HL-60 (cell line): ENCODE data around the gene PSMD1.

ENCODE experiments used
- GABPA ChIP-seq: IDR thresholded peaks from 2 replicates; pipeline ENCODE4 v1.6.1; 2012; ENCODE audit warnings: low read depth
- POLR2AphosphoS5 ChIP-seq: IDR thresholded peaks from 2 replicates; pipeline ENCODE4 v1.6.1; 2012; ENCODE audit warnings: low read depth
- SPI1 ChIP-seq: IDR thresholded peaks from 2 replicates; pipeline ENCODE4 v1.6.1; 2012; ENCODE audit warnings: low read depth, mild to moderate bottlenecking, borderline replicate concordance
- TF ChIP-seq, protein P1 (sequence below): IDR thresholded peaks from one replicate; pipeline ENCODE4 v1.5.1; 2011; ENCODE audit warnings: low read length, control low read depth, inconsistent platforms; ENCODE audit not compliant: insufficient read depth
- TF ChIP-seq, protein P2 (sequence below): IDR thresholded peaks from 2 replicates; pipeline ENCODE4 v1.6.1; 2012; ENCODE audit warnings: low read depth; ENCODE audit not compliant: insufficient replicate concordance

DNA sequence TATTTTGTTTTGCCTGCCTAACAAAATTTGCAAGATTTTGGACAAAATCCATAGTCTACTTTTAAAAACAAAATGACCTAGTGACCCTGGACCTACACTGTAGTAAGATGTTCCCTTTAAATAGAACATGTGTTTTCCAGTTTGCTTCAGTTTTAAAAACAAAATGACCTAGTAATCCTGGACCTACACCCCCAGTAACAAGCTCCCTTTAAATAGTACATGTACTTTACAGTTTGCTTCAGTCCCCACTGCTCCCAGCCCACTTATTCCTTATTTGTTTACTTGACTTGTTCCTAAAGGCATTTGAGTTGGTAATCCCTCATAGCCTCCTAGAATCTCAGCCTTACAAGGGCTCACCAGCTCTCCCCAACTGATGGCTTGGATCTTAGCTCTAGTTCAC lies 102.6 kb downstream of the PSMD1 start:
- TF ChIP-seq, protein P1, sequence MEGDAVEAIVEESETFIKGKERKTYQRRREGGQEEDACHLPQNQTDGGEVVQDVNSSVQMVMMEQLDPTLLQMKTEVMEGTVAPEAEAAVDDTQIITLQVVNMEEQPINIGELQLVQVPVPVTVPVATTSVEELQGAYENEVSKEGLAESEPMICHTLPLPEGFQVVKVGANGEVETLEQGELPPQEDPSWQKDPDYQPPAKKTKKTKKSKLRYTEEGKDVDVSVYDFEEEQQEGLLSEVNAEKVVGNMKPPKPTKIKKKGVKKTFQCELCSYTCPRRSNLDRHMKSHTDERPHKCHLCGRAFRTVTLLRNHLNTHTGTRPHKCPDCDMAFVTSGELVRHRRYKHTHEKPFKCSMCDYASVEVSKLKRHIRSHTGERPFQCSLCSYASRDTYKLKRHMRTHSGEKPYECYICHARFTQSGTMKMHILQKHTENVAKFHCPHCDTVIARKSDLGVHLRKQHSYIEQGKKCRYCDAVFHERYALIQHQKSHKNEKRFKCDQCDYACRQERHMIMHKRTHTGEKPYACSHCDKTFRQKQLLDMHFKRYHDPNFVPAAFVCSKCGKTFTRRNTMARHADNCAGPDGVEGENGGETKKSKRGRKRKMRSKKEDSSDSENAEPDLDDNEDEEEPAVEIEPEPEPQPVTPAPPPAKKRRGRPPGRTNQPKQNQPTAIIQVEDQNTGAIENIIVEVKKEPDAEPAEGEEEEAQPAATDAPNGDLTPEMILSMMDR, result no peak
- TF ChIP-seq, protein P2, sequence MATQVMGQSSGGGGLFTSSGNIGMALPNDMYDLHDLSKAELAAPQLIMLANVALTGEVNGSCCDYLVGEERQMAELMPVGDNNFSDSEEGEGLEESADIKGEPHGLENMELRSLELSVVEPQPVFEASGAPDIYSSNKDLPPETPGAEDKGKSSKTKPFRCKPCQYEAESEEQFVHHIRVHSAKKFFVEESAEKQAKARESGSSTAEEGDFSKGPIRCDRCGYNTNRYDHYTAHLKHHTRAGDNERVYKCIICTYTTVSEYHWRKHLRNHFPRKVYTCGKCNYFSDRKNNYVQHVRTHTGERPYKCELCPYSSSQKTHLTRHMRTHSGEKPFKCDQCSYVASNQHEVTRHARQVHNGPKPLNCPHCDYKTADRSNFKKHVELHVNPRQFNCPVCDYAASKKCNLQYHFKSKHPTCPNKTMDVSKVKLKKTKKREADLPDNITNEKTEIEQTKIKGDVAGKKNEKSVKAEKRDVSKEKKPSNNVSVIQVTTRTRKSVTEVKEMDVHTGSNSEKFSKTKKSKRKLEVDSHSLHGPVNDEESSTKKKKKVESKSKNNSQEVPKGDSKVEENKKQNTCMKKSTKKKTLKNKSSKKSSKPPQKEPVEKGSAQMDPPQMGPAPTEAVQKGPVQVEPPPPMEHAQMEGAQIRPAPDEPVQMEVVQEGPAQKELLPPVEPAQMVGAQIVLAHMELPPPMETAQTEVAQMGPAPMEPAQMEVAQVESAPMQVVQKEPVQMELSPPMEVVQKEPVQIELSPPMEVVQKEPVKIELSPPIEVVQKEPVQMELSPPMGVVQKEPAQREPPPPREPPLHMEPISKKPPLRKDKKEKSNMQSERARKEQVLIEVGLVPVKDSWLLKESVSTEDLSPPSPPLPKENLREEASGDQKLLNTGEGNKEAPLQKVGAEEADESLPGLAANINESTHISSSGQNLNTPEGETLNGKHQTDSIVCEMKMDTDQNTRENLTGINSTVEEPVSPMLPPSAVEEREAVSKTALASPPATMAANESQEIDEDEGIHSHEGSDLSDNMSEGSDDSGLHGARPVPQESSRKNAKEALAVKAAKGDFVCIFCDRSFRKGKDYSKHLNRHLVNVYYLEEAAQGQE, result no peak
- no peak for TF ChIP-seq SPI1
- no peak for TF ChIP-seq POLR2AphosphoS5
- TF ChIP-seq GABPA, result no peak
